Hematopoietic multipotent progenitor cell treated with erythropoietin and hydrocortisone succinate and interleukin-3 and kit ligand, for 6 days (in vitro differentiated cells): ENCODE data around the gene RSAD1.

Source experiments
- DNase-seq: peaks from one replicate; pipeline ENCODE4 v3.0.0-alpha.2; 2015

Gene RSAD1

DNA sequence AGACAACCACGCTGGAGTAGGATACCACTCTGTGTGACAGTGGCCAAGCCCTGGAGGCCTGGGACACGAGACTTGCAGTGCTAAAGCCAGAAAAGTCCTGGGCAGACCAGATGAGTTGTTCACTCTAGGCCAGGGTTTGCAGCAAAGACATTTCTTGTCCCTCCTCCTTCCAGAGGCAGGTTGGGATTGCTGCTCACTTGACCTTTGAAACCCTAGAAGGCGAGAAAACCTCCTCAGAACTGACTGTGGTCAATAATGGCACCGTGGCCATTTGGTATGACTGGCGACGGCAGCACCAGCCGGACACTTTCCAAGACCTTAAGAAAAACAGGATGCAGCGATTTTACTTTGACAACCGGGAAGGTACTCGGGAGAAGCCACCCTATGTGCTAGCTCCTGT lies 44.1 kb downstream of the RSAD1 start:
- no peak for DNase-seq

- no peak for DNase-seq
Observed at GRCh38 chr17:50523208-50523607, 44.5 kb downstream of the RSAD1 start.

DNA sequence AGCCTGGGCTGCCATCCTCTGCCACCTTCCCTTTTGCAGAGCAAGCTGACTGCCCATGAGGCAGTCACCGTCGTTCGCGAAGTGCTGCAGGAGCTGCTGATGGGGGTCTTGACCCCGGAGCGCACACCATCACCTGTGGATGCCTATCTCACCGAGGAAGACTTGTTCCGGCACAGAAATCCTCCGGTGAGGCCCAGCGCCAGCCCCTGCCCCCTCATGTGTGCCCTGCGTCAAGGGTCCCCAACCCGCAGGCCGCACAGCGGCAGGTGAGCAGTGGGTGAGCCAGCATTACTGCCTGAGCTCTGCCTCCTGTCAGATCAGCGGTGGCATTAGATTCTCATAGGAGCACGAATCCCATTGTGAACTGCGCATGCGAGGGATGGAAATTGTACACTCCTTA lies 46.2 kb downstream of the RSAD1 start:
- no peak for DNase-seq

GRCh38 chr17:50527155-50527762 lies 48.6 kb downstream of the RSAD1 start:
- peak; percentile 43 for DNase-seq

- no peak for DNase-seq
Observed at GRCh38 chr17:50527949-50528474, 49.4 kb downstream of the RSAD1 start.

GRCh38 chr17:50529849-50530248 lies 51.2 kb downstream of the RSAD1 start:
- no peak for DNase-seq

DNA sequence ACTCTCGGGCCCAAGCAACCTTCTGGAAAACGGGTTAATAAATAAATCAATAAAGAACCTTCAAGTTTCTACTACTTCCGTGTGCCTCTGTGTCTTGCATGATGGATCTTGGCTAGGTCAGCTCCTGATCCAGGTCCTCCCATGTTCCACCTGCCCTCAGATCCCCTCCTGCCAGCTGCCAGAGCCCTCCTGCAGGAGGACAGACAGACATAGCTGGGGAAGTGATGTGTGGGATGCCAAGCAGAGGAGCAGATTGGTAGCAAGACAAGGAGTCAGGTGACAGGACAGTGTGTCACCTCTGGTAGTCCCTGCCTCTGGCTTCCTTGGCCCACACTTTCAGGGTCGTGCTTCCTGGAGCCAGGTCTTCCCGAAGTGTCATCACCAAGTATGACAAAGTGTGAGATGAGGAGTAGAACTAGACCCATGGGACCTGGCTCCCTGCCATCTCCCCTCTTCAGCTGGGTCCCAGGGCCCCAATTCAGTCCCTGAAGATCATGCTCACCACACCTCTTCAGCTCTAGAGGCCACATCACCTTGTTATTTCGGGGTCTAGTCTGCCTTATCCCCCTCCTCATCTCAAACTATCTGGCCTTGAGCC lies 52.9 kb downstream of the RSAD1 start:
- peak; percentile 39 for DNase-seq

- DNase-seq = peak; percentile 43
Observed at GRCh38 chr17:50532452-50533024, 53.9 kb downstream of the RSAD1 start, which contains the start of gene EPN3. EPN3 (plus strand) TSS chr17:50532735; CDS start chr17:50536557, 3,822 bp downstream.

- no peak for DNase-seq
Observed at GRCh38 chr17:50533185-50533584, 54.5 kb downstream of the RSAD1 start.

- DNase-seq = peak; percentile 92
Observed at GRCh38 chr17:50533720-50534148, 55.1 kb downstream of the RSAD1 start.

GRCh38 chr17:50534222-50534978 lies 55.7 kb downstream of the RSAD1 start:
- peak; percentile 83 for DNase-seq

DNA sequence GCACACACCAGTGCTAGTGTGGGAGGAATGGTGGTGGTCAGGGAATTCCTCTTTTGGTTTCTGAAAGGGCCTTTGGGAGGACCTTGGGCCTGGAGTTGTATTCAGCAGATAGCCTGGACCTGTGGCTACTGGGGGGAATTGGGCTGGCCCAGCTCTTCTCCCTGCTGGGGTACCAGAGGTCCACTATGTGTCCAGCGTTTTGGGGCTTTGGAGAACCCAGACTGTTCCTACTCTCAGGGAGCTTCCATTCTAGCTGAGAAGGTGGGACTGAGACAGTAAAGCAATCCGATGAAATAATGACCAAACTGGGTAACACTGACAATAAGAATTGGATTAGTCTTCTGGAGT lies 56.3 kb downstream of the RSAD1 start:
- DNase-seq = no peak

- DNase-seq = no peak
Observed at GRCh38 chr17:50535407-50535806, 56.7 kb downstream of the RSAD1 start.
